Measurements from ENCODE around the gene STT3B. TPM values are rescaled to one million over a fixed set of nuclear protein-coding genes. Genes with fewer than 3 reads are reported as not detected.

STT3B gene
- total and polyA plus RNA-seq, 2 of the 4 experiments (the other 2 are of a cell fraction) = 45.5 to 86.4 TPM

DNA sequence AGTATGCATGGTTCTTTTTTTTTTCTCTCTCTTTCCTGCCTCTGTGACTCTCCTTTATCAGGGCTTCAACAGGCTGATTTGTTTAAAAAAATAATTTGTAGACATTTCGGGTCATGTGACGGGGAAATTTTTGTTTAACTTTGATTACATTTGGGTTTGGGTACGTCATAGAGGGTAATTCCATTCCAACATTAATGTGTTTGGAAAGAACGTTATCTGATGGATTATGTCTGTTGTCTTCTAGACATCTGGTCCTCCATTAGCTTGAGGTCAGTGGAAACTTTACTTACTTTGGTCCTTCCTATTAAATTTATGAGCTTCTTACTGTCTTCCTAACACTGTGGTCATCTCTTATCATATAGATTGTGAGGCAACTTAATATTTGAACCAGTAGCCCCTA lies 80.9 kb downstream of the STT3B start:
- Histone ChIP-seq H3K4me1 (ENCODE audit: control insufficient read depth, insufficient read depth, low read length) (no peaks in the 10 kb centered on the region), H2BK120ac (ENCODE audit: low read depth, low read length) (no peak overlapping the region), H4K91ac (ENCODE audit: insufficient read depth, low read depth, low read length) (no peak overlapping the region), H2AK9ac (replicated peaks; ENCODE audit: low read depth, low read length, poor library complexity) (no peak overlapping the region), H2AFZ (replicated peaks; ENCODE audit: low read length, poor library complexity) (no peak overlapping the region), H3K27me3 (ENCODE audit: control insufficient read depth, insufficient read depth, low read length) (no peaks in the 10 kb centered on the region), H3K79me1 (ENCODE audit: low read depth in 1 of 2, low read length in 2 of 2) (peaks cover 2 to 16% of the 10 kb centered on the region in 2 experiments; a peak in 2 of 4 replicates), H3K9me1 (ENCODE audit: insufficient read depth, low read length) (no peaks in the 10 kb centered on the region), H2BK5ac (ENCODE audit: low read depth, low read length, poor library complexity, severe bottlenecking) (peak overlapping the region; percentile 81), H4K5ac (ENCODE audit: low read depth, low read length) (no peak overlapping the region), H2BK15ac (ENCODE audit: low read depth, low read length) (no peak overlapping the region), H3K4me2 (ENCODE audit: low read depth, low read length) (no peak overlapping the region), H2BK20ac (ENCODE audit: low read depth, low read length) (no peak overlapping the region), H3K56ac (ENCODE audit: extremely low read depth, insufficient read depth, low read length) (no peak overlapping the region), H3K9me3 (ENCODE audit: control insufficient read depth, insufficient read depth, low read length) (no peaks in the 10 kb centered on the region), H3K14ac (replicated peaks; ENCODE audit: low read depth, low read length) (no peak overlapping the region), H3K36me3 (ENCODE audit: control insufficient read depth, insufficient read depth, low read length) (no peaks in the 10 kb centered on the region), H4K20me1 (ENCODE audit: insufficient read depth, low read length) (no peaks in the 10 kb centered on the region), H3K23ac (ENCODE audit: low read depth, low read length) (no peak overlapping the region), H2AK5ac (ENCODE audit: low read depth, low read length) (no peak overlapping the region), H3K4me3 (ENCODE audit: insufficient read depth, low read depth, low read length) (no peak overlapping the region), H3K18ac (ENCODE audit: low read depth, low read length) (no peak overlapping the region), H3K27ac (ENCODE audit: insufficient read depth, low read length) (peak overlapping the region; percentile 46; the same call in 1 of the 2 replicates), H3K9ac (ENCODE audit: low read depth, low read length) (no peak overlapping the region), H3K4ac (ENCODE audit: low read depth, low read length) (no peak overlapping the region), H4K8ac (ENCODE audit: low read depth in 2 of 2, low read length in 2 of 2) (no peak overlapping the region)
- ATAC-seq (ENCODE audit: low read depth) (peak; percentile 51), DNase-seq (peak; percentile 81)
- WGBS, 2 experiments (ENCODE audit: extremely low coverage in 2 of 2, insufficient read length in 1 of 2) = no CpG with 5 or more reads among the region's 4 CpGs
- CTCF ChIA-PET = no interaction called here
- dilution Hi-C loops (cut with HindIII; ENCODE audit: low sequenced_read_pairs, unreplicated experiment) (no loop called here), in situ Hi-C loops (cut with MboI; ENCODE audit: low sequenced_read_pairs) (loop anchor here (25.0 kb wide), 1 partner anchor 524 kb away; no protein-coding TSS in a partner anchor), intact Hi-C loops (cut with micrococcal nuclease) (loop anchor here (5.0 to 10.0 kb wide), 2 partner anchors 371 to 404 kb away; partner anchors contain the start of genes OSBPL10 and ZNF860)
- TF ChIP-seq, protein P1, sequence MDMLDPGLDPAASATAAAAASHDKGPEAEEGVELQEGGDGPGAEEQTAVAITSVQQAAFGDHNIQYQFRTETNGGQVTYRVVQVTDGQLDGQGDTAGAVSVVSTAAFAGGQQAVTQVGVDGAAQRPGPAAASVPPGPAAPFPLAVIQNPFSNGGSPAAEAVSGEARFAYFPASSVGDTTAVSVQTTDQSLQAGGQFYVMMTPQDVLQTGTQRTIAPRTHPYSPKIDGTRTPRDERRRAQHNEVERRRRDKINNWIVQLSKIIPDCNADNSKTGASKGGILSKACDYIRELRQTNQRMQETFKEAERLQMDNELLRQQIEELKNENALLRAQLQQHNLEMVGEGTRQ (IDR thresholded peaks at IDR 0.05; ENCODE audit: low read depth, low read length) = peak; percentile 71
- TF ChIP-seq RAD21 (IDR thresholded peaks at IDR 0.05; ENCODE audit: low read length) = no peak
- TF ChIP-seq CEBPB (IDR thresholded peaks at IDR 0.05; ENCODE audit: low read depth, low read length) = no peak
- no TSS peak for BruUV-seq (replicated peaks)
- POLR2A ChIA-PET (ENCODE audit: unreplicated experiment) = no interaction called here
